ENCODE measurements around the gene USP53.

Gene USP53

GRCh38 chr4:119189638-119190037, 22.9 kb upstream of the USP53 start:
- Histone ChIP-seq H3K4me1 (ENCODE audit: insufficient read depth, insufficient read length) (no peaks in the 10 kb centered on the region), H3K9ac (ENCODE audit: insufficient read length, low read depth) (no peak overlapping the region), H3K36me3 (ENCODE audit: insufficient read depth, insufficient read length, low read length) (no peaks in the 10 kb centered on the region), H3K27me3 (ENCODE audit: insufficient read depth, insufficient read length) (no peaks in the 10 kb centered on the region), H3K4me3 (ENCODE audit: insufficient read length, low read depth) (no peak overlapping the region), H3K9me3 (ENCODE audit: insufficient read depth, low read length) (no peaks in the 10 kb centered on the region)
- TF ChIP-seq ZNF274 (IDR thresholded peaks at IDR 0.05; ENCODE audit: low read depth, low read length) (no peak), YY1 (IDR thresholded peaks at IDR 0.05; ENCODE audit: insufficient read depth, insufficient read length) (no peak), SUZ12 (IDR thresholded peaks at IDR 0.05; ENCODE audit: extremely low read depth, insufficient read depth, insufficient read length) (no peak)
- DNase-seq (ENCODE audit: low read depth, low spot score) = no peak

GRCh38 chr4:119190354-119190753, 22.2 kb upstream of the USP53 start:
- Histone ChIP-seq H3K36me3 (ENCODE audit: insufficient read depth, insufficient read length, low read length) (no peaks in the 10 kb centered on the region), H3K9me3 (ENCODE audit: insufficient read depth, low read length) (no peaks in the 10 kb centered on the region), H3K9ac (ENCODE audit: insufficient read length, low read depth) (no peak overlapping the region), H3K27me3 (ENCODE audit: insufficient read depth, insufficient read length) (no peaks in the 10 kb centered on the region), H3K4me1 (ENCODE audit: insufficient read depth, insufficient read length) (no peaks in the 10 kb centered on the region), H3K4me3 (ENCODE audit: insufficient read length, low read depth) (no peak overlapping the region)
- DNase-seq (ENCODE audit: low read depth, low spot score) = no peak
- TF ChIP-seq SUZ12 (IDR thresholded peaks at IDR 0.05; ENCODE audit: extremely low read depth, insufficient read depth, insufficient read length) (no peak), ZNF274 (IDR thresholded peaks at IDR 0.05; ENCODE audit: low read depth, low read length) (no peak), YY1 (IDR thresholded peaks at IDR 0.05; ENCODE audit: insufficient read depth, insufficient read length) (no peak)

DNA sequence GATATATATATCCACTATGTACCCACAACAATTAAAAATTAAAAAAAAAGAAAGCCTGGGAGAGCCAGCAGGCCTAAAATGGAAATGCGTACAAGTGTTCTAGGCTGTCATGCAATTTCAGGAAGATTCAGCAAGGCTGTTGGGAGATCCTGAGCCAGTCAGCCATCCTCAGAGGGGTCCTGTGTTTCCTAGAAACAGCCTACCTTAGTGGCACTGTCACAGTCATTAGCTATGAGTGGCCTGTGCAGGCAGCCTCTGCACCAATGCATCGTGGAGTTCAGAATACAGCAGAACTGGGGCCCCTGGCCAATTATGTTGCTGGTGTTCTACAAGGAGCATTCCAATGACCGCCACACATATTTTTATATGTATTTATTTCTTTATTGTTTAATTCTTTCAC, 21.0 kb upstream of the USP53 start:
- DNase-seq (ENCODE audit: low read depth, low spot score) = no peak
- no peak for TF ChIP-seq YY1 (IDR thresholded peaks at IDR 0.05; ENCODE audit: insufficient read depth, insufficient read length)
- no peak for TF ChIP-seq ZNF274 (IDR thresholded peaks at IDR 0.05; ENCODE audit: low read depth, low read length)
- TF ChIP-seq SUZ12 (IDR thresholded peaks at IDR 0.05; ENCODE audit: extremely low read depth, insufficient read depth, insufficient read length) = no peak

GRCh38 chr4:119197772-119198212, 14.7 kb upstream of the USP53 start:
- H3K4me3 ChIP-seq (ENCODE audit: insufficient read length, low read depth) = no peak overlapping the region
- TF ChIP-seq YY1 (IDR thresholded peaks at IDR 0.05; ENCODE audit: insufficient read depth, insufficient read length) = no peak
- no peaks in the 10 kb centered on the region for H3K4me1 ChIP-seq (ENCODE audit: insufficient read depth, insufficient read length)
- H3K36me3 ChIP-seq (ENCODE audit: insufficient read depth, insufficient read length, low read length) = no peaks in the 10 kb centered on the region
- H3K27me3 ChIP-seq (ENCODE audit: insufficient read depth, insufficient read length) = no peaks in the 10 kb centered on the region
- no peak overlapping the region for H3K9ac ChIP-seq (ENCODE audit: insufficient read length, low read depth)
- DNase-seq (ENCODE audit: low read depth, low spot score) = no peak
- no peaks in the 10 kb centered on the region for H3K9me3 ChIP-seq (ENCODE audit: insufficient read depth, low read length)

More for the DNA sequence above, 21.0 kb upstream of the USP53 start:
- H3K9ac ChIP-seq (ENCODE audit: insufficient read length, low read depth) = no peak overlapping the region
- H3K9me3 ChIP-seq (ENCODE audit: insufficient read depth, low read length) = no peaks in the 10 kb centered on the region
- H3K4me1 ChIP-seq (ENCODE audit: insufficient read depth, insufficient read length) = no peaks in the 10 kb centered on the region
- H3K36me3 ChIP-seq (ENCODE audit: insufficient read depth, insufficient read length, low read length) = no peaks in the 10 kb centered on the region
- H3K27me3 ChIP-seq (ENCODE audit: insufficient read depth, insufficient read length) = no peaks in the 10 kb centered on the region
- no peak overlapping the region for H3K4me3 ChIP-seq (ENCODE audit: insufficient read length, low read depth)

DNA sequence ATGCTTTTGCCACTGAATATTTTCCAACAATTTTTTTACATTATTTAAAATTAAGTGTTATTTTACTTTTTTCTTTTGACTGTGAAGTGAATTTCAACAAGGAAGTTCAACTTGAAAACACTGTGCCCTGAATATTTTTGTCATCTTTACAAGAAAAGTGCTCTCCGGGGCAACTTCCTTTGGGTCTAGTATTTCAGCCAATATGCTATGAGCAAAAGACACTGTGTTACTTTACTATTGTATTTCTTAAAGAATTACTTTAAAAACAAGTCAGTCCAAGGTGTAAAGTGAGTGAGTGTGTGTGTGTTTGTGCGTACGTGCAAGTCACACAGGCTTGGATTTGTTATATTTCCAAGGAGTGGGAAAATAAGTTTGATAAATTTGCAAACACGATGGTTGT, 7.6 kb upstream of the USP53 start:
- Histone ChIP-seq H3K36me3 (ENCODE audit: insufficient read depth, insufficient read length, low read length) (no peaks in the 10 kb centered on the region), H3K9me3 (ENCODE audit: insufficient read depth, low read length) (no peaks in the 10 kb centered on the region), H3K4me3 (ENCODE audit: insufficient read length, low read depth) (no peak overlapping the region), H3K4me1 (ENCODE audit: insufficient read depth, insufficient read length) (no peaks in the 10 kb centered on the region), H3K27me3 (ENCODE audit: insufficient read depth, insufficient read length) (no peaks in the 10 kb centered on the region), H3K9ac (ENCODE audit: insufficient read length, low read depth) (no peak overlapping the region)
- no peak for DNase-seq (ENCODE audit: low read depth, low spot score)
- no peak for TF ChIP-seq YY1 (IDR thresholded peaks at IDR 0.05; ENCODE audit: insufficient read depth, insufficient read length)
- no peak for TF ChIP-seq ZNF274 (IDR thresholded peaks at IDR 0.05; ENCODE audit: low read depth, low read length)
- TF ChIP-seq SUZ12 (IDR thresholded peaks at IDR 0.05; ENCODE audit: extremely low read depth, insufficient read depth, insufficient read length) = no peak

GRCh38 chr4:119205690-119206089, 6.8 kb upstream of the USP53 start:
- no peak overlapping the region for H3K4me3 ChIP-seq (ENCODE audit: insufficient read length, low read depth)
- H3K9me3 ChIP-seq (ENCODE audit: insufficient read depth, low read length) = no peaks in the 10 kb centered on the region
- H3K9ac ChIP-seq (ENCODE audit: insufficient read length, low read depth) = no peak overlapping the region
- no peak for DNase-seq (ENCODE audit: low read depth, low spot score)
- no peak for TF ChIP-seq SUZ12 (IDR thresholded peaks at IDR 0.05; ENCODE audit: extremely low read depth, insufficient read depth, insufficient read length)
- no peak for TF ChIP-seq YY1 (IDR thresholded peaks at IDR 0.05; ENCODE audit: insufficient read depth, insufficient read length)
- no peak for TF ChIP-seq ZNF274 (IDR thresholded peaks at IDR 0.05; ENCODE audit: low read depth, low read length)
- no peaks in the 10 kb centered on the region for H3K36me3 ChIP-seq (ENCODE audit: insufficient read depth, insufficient read length, low read length)
- no peaks in the 10 kb centered on the region for H3K4me1 ChIP-seq (ENCODE audit: insufficient read depth, insufficient read length)
- H3K27me3 ChIP-seq (ENCODE audit: insufficient read depth, insufficient read length) = no peaks in the 10 kb centered on the region

DNA sequence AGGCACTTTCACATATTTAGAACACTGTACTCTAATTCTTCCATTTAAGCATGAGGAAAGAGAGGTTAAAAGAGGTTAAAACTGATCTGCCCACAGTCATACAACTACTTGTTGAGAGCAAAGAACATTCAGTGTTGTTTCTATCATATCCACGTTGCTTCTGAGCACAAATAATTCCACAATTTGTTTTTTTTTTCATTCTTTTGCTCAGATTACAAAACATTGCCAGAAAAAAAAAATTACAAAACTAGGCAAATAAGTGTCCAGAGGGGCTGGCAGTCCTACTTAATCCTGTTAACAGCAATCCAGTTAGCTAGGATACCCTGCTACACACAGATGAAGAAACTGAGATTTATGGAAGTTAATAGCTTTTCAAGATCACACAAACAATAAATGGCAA, 6.3 kb upstream of the USP53 start:
- Histone ChIP-seq H3K4me1 (ENCODE audit: insufficient read depth, insufficient read length) (no peaks in the 10 kb centered on the region), H3K9ac (ENCODE audit: insufficient read length, low read depth) (no peak overlapping the region), H3K9me3 (ENCODE audit: insufficient read depth, low read length) (no peaks in the 10 kb centered on the region), H3K4me3 (ENCODE audit: insufficient read length, low read depth) (no peak overlapping the region), H3K36me3 (ENCODE audit: insufficient read depth, insufficient read length, low read length) (no peaks in the 10 kb centered on the region), H3K27me3 (ENCODE audit: insufficient read depth, insufficient read length) (no peaks in the 10 kb centered on the region)
- no peak for DNase-seq (ENCODE audit: low read depth, low spot score)
- TF ChIP-seq SUZ12 (IDR thresholded peaks at IDR 0.05; ENCODE audit: extremely low read depth, insufficient read depth, insufficient read length) (no peak), YY1 (IDR thresholded peaks at IDR 0.05; ENCODE audit: insufficient read depth, insufficient read length) (no peak), ZNF274 (IDR thresholded peaks at IDR 0.05; ENCODE audit: low read depth, low read length) (no peak)

- H3K4me1 ChIP-seq (ENCODE audit: insufficient read depth, insufficient read length) = no peaks in the 10 kb centered on the region
- no peaks in the 10 kb centered on the region for H3K36me3 ChIP-seq (ENCODE audit: insufficient read depth, insufficient read length, low read length)
- H3K4me3 ChIP-seq (ENCODE audit: insufficient read length, low read depth) = no peak overlapping the region
- no peak for TF ChIP-seq ZNF274 (IDR thresholded peaks at IDR 0.05; ENCODE audit: low read depth, low read length)
- no peak for TF ChIP-seq YY1 (IDR thresholded peaks at IDR 0.05; ENCODE audit: insufficient read depth, insufficient read length)
- TF ChIP-seq SUZ12 (IDR thresholded peaks at IDR 0.05; ENCODE audit: extremely low read depth, insufficient read depth, insufficient read length) = no peak
- no peak overlapping the region for H3K9ac ChIP-seq (ENCODE audit: insufficient read length, low read depth)
- no peaks in the 10 kb centered on the region for H3K9me3 ChIP-seq (ENCODE audit: insufficient read depth, low read length)
- no peaks in the 10 kb centered on the region for H3K27me3 ChIP-seq (ENCODE audit: insufficient read depth, insufficient read length)
- no peak for DNase-seq (ENCODE audit: low read depth, low spot score)
Measured at GRCh38 chr4:119207051-119207450, 5.5 kb upstream of the USP53 start.
